GM23338 (cell line): ENCODE data around the gene FBN3.

Source experiments
- CREB1 ChIP-seq: fragments of 250-450 bp; sonication (Bioruptor Pico); IDR thresholded peaks from 2 replicates; pipeline ENCODE4 v1.5.0; 2020; ENCODE audit warnings: low read depth, mild to moderate bottlenecking, moderate library complexity
- CTCF ChIP-seq, 2 experiments: fragments of 200-600 bp in 1 of 2; sonication (generic) in 1 of 2; conservative IDR thresholded peaks; 2 replicates each; pipeline versions ENCODE4 v1.5.1 to v1.6.1; 2016 to 2017; ENCODE audit warnings: antibody characterized with exemption in 2 of 2, low read depth in 2 of 2, mild to moderate bottlenecking in 2 of 2, moderate library complexity in 1 of 2
- ETS1 ChIP-seq: IDR thresholded peaks from 2 replicates; pipeline ENCODE4 v1.6.1; 2016; ENCODE audit warnings: antibody characterized with exemption
- EZH2 ChIP-seq: fragments of 200-600 bp; sonication (generic); IDR thresholded peaks from one replicate; pipeline ENCODE4 v1.8.0; 2017; ENCODE audit warnings: antibody characterized with exemption, mild to moderate bottlenecking, low read depth; ENCODE audit not compliant: unreplicated experiment
- EZH2phosphoT487 ChIP-seq: fragments of 200-600 bp; sonication (generic); IDR thresholded peaks from one replicate; pipeline ENCODE4 v1.8.1; 2018; ENCODE audit warnings: antibody characterized with exemption; ENCODE audit not compliant: unreplicated experiment
- JUNB ChIP-seq: IDR thresholded peaks from one replicate; pipeline ENCODE4 v1.6.1; 2016; ENCODE audit warnings: antibody characterized with exemption; ENCODE audit not compliant: unreplicated experiment
- POLR2AphosphoS5 ChIP-seq: IDR thresholded peaks from 2 replicates; pipeline ENCODE4 v1.6.1; 2016; ENCODE audit warnings: antibody characterized with exemption, low read depth
- REST ChIP-seq: IDR thresholded peaks from one replicate; pipeline ENCODE4 v1.6.1; 2018; ENCODE audit warnings: antibody characterized with exemption; ENCODE audit not compliant: unreplicated experiment
- ZNF114 ChIP-seq: fragments of 250-450 bp; sonication (Bioruptor Pico); IDR thresholded peaks from 2 replicates; pipeline ENCODE4 v1.5.0; 2020; ENCODE audit warnings: mild to moderate bottlenecking, moderate library complexity
- ZNF331 ChIP-seq: fragments of 250-450 bp; sonication (Bioruptor Pico); IDR thresholded peaks from 2 replicates; pipeline ENCODE4 v1.5.0; 2020; ENCODE audit warnings: low read depth, mild to moderate bottlenecking, moderate library complexity
- ZNF462 ChIP-seq: fragments of 250-450 bp; sonication (Bioruptor Pico); IDR thresholded peaks from 2 replicates; pipeline ENCODE4 v1.5.0; 2020; ENCODE audit warnings: mild to moderate bottlenecking, moderate library complexity

- TF ChIP-seq CTCF (conservative IDR thresholded peaks at IDR 0.05; ENCODE audit: low read depth in 2 of 2): no peak
- no peak for TF ChIP-seq POLR2AphosphoS5
- no peak for TF ChIP-seq EZH2phosphoT487
- no peak for TF ChIP-seq EZH2
- no peak for TF ChIP-seq ETS1
- no peak for TF ChIP-seq CREB1
- TF ChIP-seq ZNF462 (CRISPR knock-in tag): no peak
- TF ChIP-seq REST: no peak
- TF ChIP-seq ZNF331 (CRISPR knock-in tag): no peak
- TF ChIP-seq ZNF114 (CRISPR knock-in tag): no peak
- TF ChIP-seq JUNB: no peak
These were observed 1.8 kb downstream of the FBN3 start for GRCh38 chr19:8147582-8147978.
